B cell (primary cell): ENCODE data around the gene THBD.

ENCODE experiments used
- EZH2 ChIP-seq: IDR thresholded peaks from 2 replicates; pipeline ENCODE4 v1.6.1; 2012; ENCODE audit warnings: borderline replicate concordance, low read depth, mild to moderate bottlenecking, moderate library complexity, low read length; ENCODE audit not compliant: insufficient read depth, poor library complexity, severe bottlenecking
- TF ChIP-seq, protein P1 (sequence below): fragments of 200-600 bp; IDR thresholded peaks from one replicate; pipeline ENCODE4 v1.8.0; 2022; ENCODE audit warnings: antibody characterized with exemption, mild to moderate bottlenecking

GRCh38 chr20:23079926-23080325 lies 30.5 kb upstream of the THBD start:
- TF ChIP-seq, protein P1, sequence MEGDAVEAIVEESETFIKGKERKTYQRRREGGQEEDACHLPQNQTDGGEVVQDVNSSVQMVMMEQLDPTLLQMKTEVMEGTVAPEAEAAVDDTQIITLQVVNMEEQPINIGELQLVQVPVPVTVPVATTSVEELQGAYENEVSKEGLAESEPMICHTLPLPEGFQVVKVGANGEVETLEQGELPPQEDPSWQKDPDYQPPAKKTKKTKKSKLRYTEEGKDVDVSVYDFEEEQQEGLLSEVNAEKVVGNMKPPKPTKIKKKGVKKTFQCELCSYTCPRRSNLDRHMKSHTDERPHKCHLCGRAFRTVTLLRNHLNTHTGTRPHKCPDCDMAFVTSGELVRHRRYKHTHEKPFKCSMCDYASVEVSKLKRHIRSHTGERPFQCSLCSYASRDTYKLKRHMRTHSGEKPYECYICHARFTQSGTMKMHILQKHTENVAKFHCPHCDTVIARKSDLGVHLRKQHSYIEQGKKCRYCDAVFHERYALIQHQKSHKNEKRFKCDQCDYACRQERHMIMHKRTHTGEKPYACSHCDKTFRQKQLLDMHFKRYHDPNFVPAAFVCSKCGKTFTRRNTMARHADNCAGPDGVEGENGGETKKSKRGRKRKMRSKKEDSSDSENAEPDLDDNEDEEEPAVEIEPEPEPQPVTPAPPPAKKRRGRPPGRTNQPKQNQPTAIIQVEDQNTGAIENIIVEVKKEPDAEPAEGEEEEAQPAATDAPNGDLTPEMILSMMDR, result no peak
- no peak for TF ChIP-seq EZH2
